Neuronal stem cell (in vitro differentiated cells): ENCODE measurements around the gene CFAP210.

Source experiments
- DNase-seq: peaks from one replicate; pipeline ENCODE4 v3.0.0-alpha.2; 2013; ENCODE audit warnings: low spot score
- H2AFZ ChIP-seq: one replicate; pipeline ENCODE4 v1.6.1; 2013; ENCODE audit warnings: mild to moderate bottlenecking, low read length, inconsistent platforms
- H2AK5ac ChIP-seq: 2 replicates; pipeline ENCODE4 v1.6.1; 2013; ENCODE audit warnings: low read depth, mild to moderate bottlenecking, inconsistent platforms, low read length, moderate library complexity, mixed read lengths
- H2BK120ac ChIP-seq: 2 replicates; pipeline ENCODE4 v1.6.1; 2013; ENCODE audit warnings: low read depth, mild to moderate bottlenecking, inconsistent platforms, low read length, moderate library complexity, mixed read lengths
- H2BK12ac ChIP-seq: one replicate; pipeline ENCODE4 v1.6.1; 2013; ENCODE audit warnings: low read length, inconsistent platforms
- H2BK15ac ChIP-seq: 2 replicates; pipeline ENCODE4 v1.6.1; 2013; ENCODE audit warnings: mild to moderate bottlenecking, low read length, inconsistent platforms, mixed read lengths
- H2BK5ac ChIP-seq: one replicate; pipeline ENCODE4 v1.6.1; 2013; ENCODE audit warnings: inconsistent platforms, mild to moderate bottlenecking, low read length, moderate library complexity
- H3K14ac ChIP-seq: one replicate; pipeline ENCODE4 v1.6.1; 2013; ENCODE audit warnings: low read length, inconsistent platforms
- H3K18ac ChIP-seq: 2 replicates; pipeline ENCODE4 v1.6.1; 2013; ENCODE audit warnings: low read length, inconsistent platforms
- H3K23ac ChIP-seq: 2 replicates; pipeline ENCODE4 v1.6.1; 2013; ENCODE audit warnings: low read depth, mild to moderate bottlenecking, mixed read lengths, low read length, inconsistent platforms; ENCODE audit not compliant: poor library complexity
- H3K27ac ChIP-seq: replicated peaks from 3 replicates; pipeline ENCODE4 v1.5.1; 2013; ENCODE audit warnings: low read length, inconsistent platforms
- H3K27me3 ChIP-seq, 3 experiments: 2 replicates each; pipeline ENCODE4 v1.6.1; 2013; ENCODE audit warnings: low read length in 3 of 3, mild to moderate bottlenecking in 2 of 3, inconsistent platforms in 1 of 3, low read depth in 1 of 3, mixed read lengths in 1 of 3, moderate library complexity in 1 of 3; ENCODE audit not compliant: control insufficient read depth in 3 of 3, insufficient read depth in 3 of 3
- H3K36me3 ChIP-seq, 2 donors: replicated peaks in 1 of 2; 2 replicates each; pipeline ENCODE4 v1.6.1; 2013; ENCODE audit warnings: low read length in 2 of 2; ENCODE audit not compliant: control insufficient read depth in 2 of 2, insufficient read depth in 2 of 2
- H3K4ac ChIP-seq: 2 replicates; pipeline ENCODE4 v1.6.1; 2013; ENCODE audit warnings: inconsistent platforms, mild to moderate bottlenecking, low read length, moderate library complexity
- H3K4me1 ChIP-seq, 2 donors: 1 replicate in 1 of 2; 2 replicates in 1 of 2; pipeline ENCODE4 v1.6.1; 2013; ENCODE audit warnings: low read length in 2 of 2, low read depth in 1 of 2; ENCODE audit not compliant: control insufficient read depth in 2 of 2, insufficient read depth in 1 of 2
- H3K4me2 ChIP-seq: one replicate; pipeline ENCODE4 v1.6.1; 2013; ENCODE audit warnings: mild to moderate bottlenecking, low read length, inconsistent platforms; ENCODE audit not compliant: insufficient read depth, poor library complexity, severe bottlenecking
- H3K4me3 ChIP-seq, 2 donors: 2 replicates each; pipeline ENCODE4 v1.5.1; 2013; ENCODE audit warnings: low read length in 2 of 2, mild to moderate bottlenecking in 2 of 2, inconsistent platforms in 1 of 2, moderate library complexity in 1 of 2
- H3K79me1 ChIP-seq: one replicate; pipeline ENCODE4 v1.6.1; 2013; ENCODE audit warnings: low read depth, mild to moderate bottlenecking, inconsistent platforms, low read length, moderate library complexity
- H3K9ac ChIP-seq: one replicate; pipeline ENCODE4 v1.6.1; 2013; ENCODE audit warnings: mild to moderate bottlenecking, low read depth, low read length, inconsistent platforms; ENCODE audit not compliant: poor library complexity
- H3K9me3 ChIP-seq, 2 donors: replicated peaks in 1 of 2; 2 replicates each; pipeline versions ENCODE3 to v1.6.1; 2013; ENCODE audit warnings: low read length in 2 of 2, mild to moderate bottlenecking in 2 of 2, inconsistent platforms in 1 of 2, low read depth in 1 of 2, mixed read lengths in 1 of 2, moderate library complexity in 1 of 2; ENCODE audit not compliant: control insufficient read depth in 2 of 2, insufficient read depth in 1 of 2
- H4K8ac ChIP-seq: one replicate; pipeline ENCODE4 v1.6.1; 2013; ENCODE audit warnings: low read depth, mild to moderate bottlenecking, inconsistent platforms, low read length, moderate library complexity
- H4K91ac ChIP-seq: one replicate; pipeline ENCODE4 v1.6.1; 2013; ENCODE audit warnings: low read length, low read depth, mild to moderate bottlenecking, inconsistent platforms; ENCODE audit not compliant: poor library complexity
- WGBS, 2 donors: extraction: QIAGEN DNeasy Blood & Tissue Kit; methylation state at CpG; one replicate each; pipeline ENCODE4 v1.1.7; 2013; ENCODE audit warnings: missing lambda C conversion rate in 2 of 2, mixed read lengths in 1 of 2; ENCODE audit not compliant: insufficient read length in 2 of 2, insufficient replicate concordance in 1 of 2; ENCODE audit errors: extremely low coverage in 2 of 2; 5-methylcytosine and 5-hydroxymethylcytosine counted together

Gene CFAP210

GRCh38 chr2:169736902-169737301, 42.7 kb upstream of the CFAP210 start:
- no peak overlapping the region for H4K91ac ChIP-seq
- H3K4me3 ChIP-seq = no peak overlapping the region
- no peak overlapping the region for H4K8ac ChIP-seq
- peaks cover 11 to 51% of the 10 kb centered on the region in 2 donors for H3K36me3 ChIP-seq
- H2BK15ac ChIP-seq = no peak overlapping the region
- no peaks in the 10 kb centered on the region for H3K9me3 ChIP-seq
- no peak overlapping the region for H3K23ac ChIP-seq
- no peak overlapping the region for H3K18ac ChIP-seq
- H3K4me1 ChIP-seq = peaks cover 10 to 23% of the 10 kb centered on the region in 2 donors
- no peak overlapping the region for H2AK5ac ChIP-seq
- no peak overlapping the region for H2BK12ac ChIP-seq
- no peak overlapping the region for H3K14ac ChIP-seq
- H3K9ac ChIP-seq = no peak overlapping the region
- DNase-seq = no peak
- peaks cover 3% of the 10 kb centered on the region for H3K79me1 ChIP-seq
- H2BK5ac ChIP-seq = no peak overlapping the region
- WGBS, 2 donors = no CpG with 5 or more reads among the region's 5 CpGs
- no peak overlapping the region for H2AFZ ChIP-seq
- H3K27me3 ChIP-seq = no peaks in the 10 kb centered on the region
- no peak overlapping the region for H3K27ac ChIP-seq
- no peak overlapping the region for H2BK120ac ChIP-seq
- no peak overlapping the region for H3K4me2 ChIP-seq
- no peak overlapping the region for H3K4ac ChIP-seq

- Histone ChIP-seq H2BK120ac (no peak overlapping the region), H4K8ac (no peak overlapping the region), H3K18ac (no peak overlapping the region), H2AK5ac (no peak overlapping the region), H3K9me3 (no peaks in the 10 kb centered on the region), H2AFZ (no peak overlapping the region), H3K9ac (no peak overlapping the region), H3K27me3 (no peaks in the 10 kb centered on the region), H3K4ac (no peak overlapping the region), H2BK5ac (no peak overlapping the region), H2BK12ac (no peak overlapping the region), H3K4me2 (peak overlapping the region; percentile 28), H3K23ac (no peak overlapping the region), H2BK15ac (no peak overlapping the region), H3K27ac (no peak overlapping the region), H3K14ac (no peak overlapping the region), H3K79me1 (peaks cover 3% of the 10 kb centered on the region), H3K4me3 (peak overlapping the region in 1 of 2 donors; percentile 83), H4K91ac (no peak overlapping the region), H3K4me1 (peaks cover 10 to 23% of the 10 kb centered on the region in 2 donors), H3K36me3 (peaks cover 6 to 38% of the 10 kb centered on the region in 2 donors)
- no peak for DNase-seq
- no CpG with 5 or more reads among the region's 4 CpGs for WGBS, 2 donors
Measured at GRCh38 chr2:169735623-169736022, 41.4 kb upstream of the CFAP210 start.

- Histone ChIP-seq H3K9ac (peak overlapping the region; percentile 90), H2BK12ac (no peak overlapping the region), H3K36me3 (peaks cover 3 to 29% of the 10 kb centered on the region in 2 donors), H3K14ac (no peak overlapping the region), H4K91ac (peak overlapping the region; percentile 59), H2AK5ac (no peak overlapping the region), H3K4me3 (peak overlapping the region; percentile 83 to 97), H3K79me1 (peaks cover 2% of the 10 kb centered on the region), H3K27me3 (no peaks in the 10 kb centered on the region), H2AFZ (peak overlapping the region; percentile 97), H3K18ac (peak overlapping the region; percentile 84), H2BK15ac (no peak overlapping the region), H3K9me3 (no peaks in the 10 kb centered on the region), H2BK5ac (peak overlapping the region; percentile 83), H3K27ac (peak overlapping the region; percentile 67), H4K8ac (no peak overlapping the region), H2BK120ac (peak overlapping the region; percentile 73), H3K4ac (no peak overlapping the region), H3K23ac (peak overlapping the region; percentile 80), H3K4me2 (peak overlapping the region; percentile 89), H3K4me1 (peaks cover 10 to 23% of the 10 kb centered on the region in 2 donors)
- WGBS, 2 donors = no CpG with 5 or more reads among the region's 69 CpGs
- DNase-seq = peak; percentile 31
Measured at GRCh38 chr2:169734169-169734847, 40.1 kb upstream of the CFAP210 start.

GRCh38 chr2:169732583-169733358, 38.6 kb upstream of the CFAP210 start:
- no peak for DNase-seq
- Histone ChIP-seq H2BK120ac (no peak overlapping the region), H3K79me1 (no peaks in the 10 kb centered on the region), H2AK5ac (no peak overlapping the region), H3K18ac (no peak overlapping the region), H4K91ac (no peak overlapping the region), H3K4ac (no peak overlapping the region), H3K9me3 (no peaks in the 10 kb centered on the region), H3K36me3 (peaks cover 3 to 22% of the 10 kb centered on the region in 2 donors), H3K23ac (no peak overlapping the region), H3K14ac (no peak overlapping the region), H2AFZ (peak overlapping the region; percentile 97), H3K27me3 (no peaks in the 10 kb centered on the region), H3K9ac (peak overlapping the region; percentile 90), H2BK5ac (no peak overlapping the region), H3K4me1 (peaks cover 9 to 25% of the 10 kb centered on the region in 2 donors), H3K4me2 (peak overlapping the region; percentile 89), H2BK15ac (peak overlapping the region; percentile 9), H3K27ac (peak overlapping the region; percentile 38), H4K8ac (no peak overlapping the region), H2BK12ac (no peak overlapping the region), H3K4me3 (peak overlapping the region; percentile 83 to 97)
- WGBS, 2 donors = no CpG with 5 or more reads among the region's 13 CpGs
